ENCODE measurements around the gene IL4.

IL4 gene

DNA sequence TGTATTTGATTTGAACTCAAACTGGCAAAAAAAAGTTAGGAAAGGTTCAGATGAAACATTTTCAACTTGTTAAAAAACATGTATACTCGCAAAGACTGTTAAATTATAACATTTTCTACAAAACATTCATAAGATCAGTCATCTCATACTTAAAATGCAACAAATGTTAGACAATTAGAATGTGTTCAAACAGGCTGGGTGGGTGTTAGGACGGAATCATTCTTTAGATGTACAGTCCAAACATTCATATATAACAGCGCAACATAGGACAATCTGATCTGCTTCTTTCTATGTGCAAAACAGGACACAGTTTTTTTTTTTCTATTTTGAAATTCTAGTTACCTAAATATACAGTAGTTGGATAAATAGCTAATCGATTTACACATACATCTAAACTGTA is 22.2 kb downstream of the IL4 start:
- H3K4me1 ChIP-seq (ENCODE audit: control insufficient read depth, insufficient read depth, low read length) = no peaks in the 10 kb centered on the region

DNA sequence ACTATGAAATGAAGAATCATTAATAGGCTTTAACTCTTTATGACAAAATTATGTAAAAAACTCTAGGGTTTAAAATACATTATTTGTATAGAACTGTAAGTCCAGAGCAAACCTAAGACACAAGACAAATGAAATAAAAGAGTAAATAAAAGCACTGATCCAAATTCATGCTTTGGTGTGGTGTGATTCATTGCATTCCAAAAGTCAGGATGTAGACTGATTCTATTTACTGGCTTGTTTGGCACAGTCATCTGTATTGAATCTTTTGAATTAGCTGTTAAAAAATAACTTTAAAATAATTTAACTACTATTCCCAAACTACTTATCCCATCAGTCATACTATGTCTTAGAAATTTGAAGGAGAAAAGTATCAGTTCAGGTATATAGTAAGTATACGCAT is 31.1 kb downstream of the IL4 start:
- Histone ChIP-seq H3K9ac (ENCODE audit: low read length) (no peak overlapping the region), H3K27me3 (ENCODE audit: control insufficient read depth, insufficient read depth, low read length) (no peaks in the 10 kb centered on the region), H3K4me1 (ENCODE audit: control insufficient read depth, insufficient read depth, low read length) (no peaks in the 10 kb centered on the region), H3K4me3 (ENCODE audit: low read length) (no peak overlapping the region), H3K27ac (ENCODE audit: low read depth, low read length) (no peak overlapping the region), H3K36me3 (ENCODE audit: control insufficient read depth, insufficient read depth, low read length) (no peaks in the 10 kb centered on the region)

More for the DNA sequence above, 22.2 kb downstream of the IL4 start:
- Histone ChIP-seq H3K27me3 (ENCODE audit: control insufficient read depth, insufficient read depth, low read length) (no peaks in the 10 kb centered on the region), H3K36me3 (ENCODE audit: control insufficient read depth, insufficient read depth, low read length) (peaks cover 4% of the 10 kb centered on the region), H3K4me3 (ENCODE audit: low read length) (no peak overlapping the region), H3K27ac (ENCODE audit: low read depth, low read length) (no peak overlapping the region), H3K9ac (ENCODE audit: low read length) (no peak overlapping the region)

DNA sequence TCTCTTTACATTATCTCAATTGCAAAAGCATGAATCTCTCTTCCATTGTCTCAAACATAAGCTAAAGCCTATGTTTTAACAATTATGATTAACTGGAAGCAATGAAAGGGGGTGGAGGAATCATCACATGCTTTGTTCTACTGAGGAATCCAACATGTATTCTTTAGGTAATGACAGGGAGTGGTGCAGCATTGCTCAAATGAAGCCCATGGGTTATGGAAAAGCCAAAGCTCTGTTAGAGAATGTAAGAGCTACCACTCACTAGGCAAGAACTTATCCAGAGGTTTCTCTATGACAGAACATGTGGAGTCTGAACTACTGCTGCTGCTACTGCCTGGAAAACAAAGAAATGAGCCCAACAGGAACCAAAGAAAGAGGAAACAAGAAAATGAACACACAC is 34.9 kb downstream of the IL4 start:
- Histone ChIP-seq H3K4me3 (ENCODE audit: low read length) (no peak overlapping the region), H3K4me1 (ENCODE audit: control insufficient read depth, insufficient read depth, low read length) (no peaks in the 10 kb centered on the region), H3K27ac (ENCODE audit: low read depth, low read length) (no peak overlapping the region), H3K36me3 (ENCODE audit: control insufficient read depth, insufficient read depth, low read length) (no peaks in the 10 kb centered on the region), H3K9ac (ENCODE audit: low read length) (no peak overlapping the region), H3K27me3 (ENCODE audit: control insufficient read depth, insufficient read depth, low read length) (no peaks in the 10 kb centered on the region)

DNA sequence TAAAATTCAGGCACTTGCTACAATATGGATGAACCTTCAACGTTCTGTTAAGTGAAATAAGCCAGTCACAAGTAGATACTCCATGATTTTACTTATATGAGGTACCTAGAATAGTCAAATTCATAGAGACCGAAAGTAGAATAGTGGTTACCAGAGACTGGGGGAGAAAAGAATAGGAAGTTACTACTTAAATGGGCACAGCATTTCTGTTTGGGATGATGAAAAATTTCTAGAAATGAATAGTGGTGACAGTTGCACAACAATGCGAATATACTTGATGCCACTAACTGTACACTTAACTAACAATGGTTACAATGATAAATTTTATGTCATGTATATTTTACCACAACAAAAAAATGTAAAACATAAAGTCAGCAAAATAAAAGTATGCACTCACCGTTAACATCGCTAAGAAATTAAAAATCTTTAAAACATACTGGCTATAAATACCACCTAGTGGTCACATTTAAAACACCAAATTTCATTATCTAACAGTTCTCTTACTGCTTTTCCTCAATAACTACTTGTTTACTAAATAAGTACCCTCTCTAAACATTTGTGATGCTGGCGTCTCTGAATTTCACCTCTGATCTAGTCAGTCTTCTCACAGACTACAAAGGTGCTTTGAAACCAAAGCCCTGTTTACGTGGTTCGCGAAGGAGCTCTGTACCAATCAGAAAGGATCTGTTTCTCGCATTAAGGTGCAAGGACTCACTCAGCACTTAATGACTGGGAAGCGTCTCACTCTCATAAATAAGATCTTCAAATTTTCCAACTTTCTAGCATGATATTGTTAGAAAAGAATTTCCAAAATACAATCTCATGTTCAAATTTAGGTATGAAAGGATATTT is 40.9 kb downstream of the IL4 start:
- no peak overlapping the region for H3K27ac ChIP-seq (ENCODE audit: low read depth, low read length)
- H3K27me3 ChIP-seq (ENCODE audit: control insufficient read depth, insufficient read depth, low read length) = no peaks in the 10 kb centered on the region
- no peak overlapping the region for H3K9ac ChIP-seq (ENCODE audit: low read length)
- H3K4me3 ChIP-seq (ENCODE audit: low read length) = no peak overlapping the region
- H3K4me1 ChIP-seq (ENCODE audit: control insufficient read depth, insufficient read depth, low read length) = no peaks in the 10 kb centered on the region
- H3K36me3 ChIP-seq (ENCODE audit: control insufficient read depth, insufficient read depth, low read length) = no peaks in the 10 kb centered on the region

DNA sequence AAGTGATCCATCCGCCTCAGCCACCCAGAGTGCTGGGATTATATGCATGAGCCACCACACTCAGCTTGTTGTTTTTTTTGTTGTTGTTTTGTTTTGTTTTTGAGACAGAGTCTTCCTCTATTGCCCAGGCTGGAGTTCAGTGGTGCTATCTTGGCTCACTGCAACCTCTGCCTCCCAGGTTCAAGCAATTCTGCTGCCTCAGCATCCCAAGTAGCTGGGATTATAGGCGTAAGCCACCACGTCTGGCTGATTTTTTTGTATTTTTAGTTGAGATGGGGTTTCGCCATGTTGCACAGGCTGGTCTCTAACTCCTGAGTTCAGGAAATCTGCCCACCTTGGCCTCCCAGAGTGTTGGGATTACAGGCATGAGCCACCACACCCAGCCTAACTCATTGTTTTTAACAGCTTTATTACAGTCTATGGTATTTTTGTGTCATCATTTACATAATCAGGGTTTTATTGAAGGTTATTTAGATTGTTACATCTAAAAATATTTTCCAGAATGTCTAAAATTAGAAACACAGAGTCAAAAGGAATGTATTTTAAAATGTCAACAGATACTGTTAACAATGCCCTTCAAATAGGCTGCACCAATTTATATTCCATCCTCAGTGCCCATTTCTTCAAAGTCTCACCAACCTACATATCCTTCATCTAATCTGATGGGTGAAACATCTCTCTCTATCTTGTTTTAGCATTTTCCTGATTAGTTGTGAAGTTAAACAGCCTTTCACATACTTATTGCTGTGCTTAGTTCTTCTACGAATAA is 44.9 kb downstream of the IL4 start:
- no peak overlapping the region for H3K4me3 ChIP-seq (ENCODE audit: low read length)
- H3K27ac ChIP-seq (ENCODE audit: low read depth, low read length) = no peak overlapping the region
- H3K27me3 ChIP-seq (ENCODE audit: control insufficient read depth, insufficient read depth, low read length) = no peaks in the 10 kb centered on the region
- H3K36me3 ChIP-seq (ENCODE audit: control insufficient read depth, insufficient read depth, low read length) = no peaks in the 10 kb centered on the region
- H3K4me1 ChIP-seq (ENCODE audit: control insufficient read depth, insufficient read depth, low read length) = no peaks in the 10 kb centered on the region
- no peak overlapping the region for H3K9ac ChIP-seq (ENCODE audit: low read length)

DNA sequence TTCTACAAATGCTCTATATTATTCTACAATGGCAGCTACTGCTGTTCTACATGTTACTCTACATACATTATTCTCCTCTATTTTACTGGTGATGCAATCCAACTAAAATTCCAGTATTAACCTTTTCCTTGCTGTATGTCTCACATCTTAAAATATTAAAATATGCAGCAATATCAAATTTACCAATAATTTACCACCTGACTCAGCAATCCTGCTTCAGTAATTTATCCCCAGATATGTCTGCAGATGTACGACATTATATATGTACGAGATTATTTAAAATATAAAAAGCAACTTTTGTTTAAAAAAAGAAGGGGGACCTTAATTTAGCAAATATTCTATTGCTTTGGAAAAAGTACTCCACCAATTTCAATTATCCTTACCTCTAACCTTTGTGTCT is 52.0 kb downstream of the IL4 start:
- H3K4me1 ChIP-seq (ENCODE audit: control insufficient read depth, insufficient read depth, low read length) = no peaks in the 10 kb centered on the region
- no peak overlapping the region for H3K9ac ChIP-seq (ENCODE audit: low read length)
- no peak overlapping the region for H3K4me3 ChIP-seq (ENCODE audit: low read length)
- no peak overlapping the region for H3K27ac ChIP-seq (ENCODE audit: low read depth, low read length)
- no peaks in the 10 kb centered on the region for H3K27me3 ChIP-seq (ENCODE audit: control insufficient read depth, insufficient read depth, low read length)
- H3K36me3 ChIP-seq (ENCODE audit: control insufficient read depth, insufficient read depth, low read length) = no peaks in the 10 kb centered on the region

DNA sequence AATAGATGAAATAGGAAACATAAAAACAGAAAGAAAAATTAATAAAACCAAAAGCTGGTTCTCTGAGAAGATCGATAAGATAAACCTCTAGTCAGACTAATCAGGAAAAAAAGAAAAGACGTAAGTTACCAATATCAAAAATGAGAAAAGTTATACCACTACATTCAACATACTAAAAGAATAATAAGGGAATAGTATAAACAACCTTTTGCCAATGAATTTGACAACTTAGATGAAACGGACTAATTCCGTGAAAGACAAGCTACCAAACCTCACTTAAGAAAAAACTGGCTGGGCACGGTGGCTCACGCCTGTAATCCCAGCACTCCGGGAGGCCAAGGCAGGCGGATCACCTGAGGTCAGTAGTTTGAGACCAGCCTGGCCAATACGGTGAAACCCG is 56.1 kb downstream of the IL4 start:
- no peak overlapping the region for H3K27ac ChIP-seq (ENCODE audit: low read depth, low read length)
- no peaks in the 10 kb centered on the region for H3K36me3 ChIP-seq (ENCODE audit: control insufficient read depth, insufficient read depth, low read length)
- no peak overlapping the region for H3K9ac ChIP-seq (ENCODE audit: low read length)
- H3K27me3 ChIP-seq (ENCODE audit: control insufficient read depth, insufficient read depth, low read length) = no peaks in the 10 kb centered on the region
- H3K4me3 ChIP-seq (ENCODE audit: low read length) = no peak overlapping the region
- no peaks in the 10 kb centered on the region for H3K4me1 ChIP-seq (ENCODE audit: control insufficient read depth, insufficient read depth, low read length)
